Measurements from ENCODE around the gene TMEM51. TPM values are rescaled to one million over a fixed set of nuclear protein-coding genes. Genes with fewer than 3 reads are reported as not detected.

TMEM51 gene
- total RNA-seq, 1 donor from 2014 or later: 37.4 TPM

DNA sequence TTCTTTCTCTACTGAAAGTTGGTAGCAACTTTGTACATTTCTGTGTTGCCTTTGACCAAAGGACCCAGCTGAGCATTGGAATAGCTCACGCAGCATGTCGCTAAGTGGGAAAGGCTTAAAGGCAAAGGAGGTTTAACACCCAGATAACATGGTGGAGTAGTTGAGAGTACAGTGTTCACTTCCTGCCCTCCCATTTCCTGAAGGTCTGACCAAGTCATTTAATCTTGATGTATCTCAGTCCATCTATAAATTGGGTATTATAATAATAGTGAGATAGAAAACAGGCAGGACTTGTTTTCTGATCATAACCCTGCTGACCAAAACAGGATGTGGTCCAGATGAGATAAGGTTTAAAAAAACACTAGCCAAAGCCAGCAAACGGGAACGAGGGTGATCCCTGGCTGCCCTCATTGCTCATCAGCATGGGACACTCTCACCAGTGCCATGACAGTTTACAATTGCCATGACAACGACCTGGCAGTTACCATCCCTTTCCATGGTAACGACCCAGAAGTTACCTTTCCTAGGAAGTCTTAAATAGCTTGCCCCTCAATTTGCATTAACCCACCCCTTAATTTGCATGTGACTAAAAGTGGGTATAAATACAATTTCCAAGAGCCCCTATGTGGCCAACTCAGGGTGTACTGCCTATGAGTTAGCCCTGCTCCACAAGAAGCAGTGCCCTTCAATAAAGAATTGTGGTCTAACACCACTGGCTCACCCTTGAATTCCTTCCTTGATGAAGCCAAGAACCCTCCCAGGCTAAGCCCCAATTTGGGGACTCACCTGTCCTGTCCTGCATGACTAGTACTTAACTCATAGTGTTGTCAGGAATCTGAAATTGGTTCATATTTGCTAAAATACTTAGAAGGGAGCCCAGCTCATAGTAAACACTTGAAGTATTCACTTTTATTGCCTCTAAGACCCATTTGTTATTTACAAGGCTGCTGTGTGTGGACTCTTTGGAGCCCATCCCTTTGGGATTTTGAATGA, 65.0 kb downstream of the TMEM51 start:
- DNase-seq (ENCODE audit: low read depth): peak; percentile 79

DNA sequence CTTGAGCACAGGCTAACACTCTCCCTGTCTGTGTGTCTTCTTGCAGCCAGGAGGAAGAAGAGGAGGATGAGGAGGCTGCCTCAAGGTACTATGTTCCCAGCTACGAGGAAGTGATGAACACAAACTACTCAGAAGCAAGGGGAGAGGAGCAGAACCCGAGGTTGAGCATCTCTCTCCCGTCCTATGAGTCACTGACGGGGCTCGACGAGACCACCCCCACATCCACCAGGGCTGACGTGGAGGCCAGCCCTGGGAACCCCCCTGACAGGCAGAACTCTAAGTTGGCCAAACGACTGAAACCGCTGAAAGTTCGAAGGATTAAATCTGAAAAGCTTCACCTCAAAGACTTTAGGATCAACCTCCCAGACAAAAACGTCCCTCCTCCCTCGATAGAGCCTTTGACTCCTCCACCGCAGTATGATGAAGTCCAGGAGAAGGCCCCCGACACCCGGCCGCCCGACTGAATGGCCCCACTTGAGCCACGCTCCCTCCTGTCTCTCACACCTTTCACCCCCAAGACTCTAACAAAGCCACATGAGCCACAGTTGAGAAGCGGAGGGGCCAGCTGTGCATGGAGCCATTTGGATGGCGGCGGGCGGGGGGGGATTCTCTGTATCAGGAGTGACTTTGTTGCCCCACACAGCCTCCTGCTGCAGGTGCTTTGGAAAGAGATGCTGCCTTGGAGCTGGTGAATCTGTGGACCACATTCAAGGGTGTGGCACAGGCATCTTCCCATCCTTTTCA, 65.9 kb downstream of the TMEM51 start:
- DNase-seq (ENCODE audit: low read depth): no peak

DNA sequence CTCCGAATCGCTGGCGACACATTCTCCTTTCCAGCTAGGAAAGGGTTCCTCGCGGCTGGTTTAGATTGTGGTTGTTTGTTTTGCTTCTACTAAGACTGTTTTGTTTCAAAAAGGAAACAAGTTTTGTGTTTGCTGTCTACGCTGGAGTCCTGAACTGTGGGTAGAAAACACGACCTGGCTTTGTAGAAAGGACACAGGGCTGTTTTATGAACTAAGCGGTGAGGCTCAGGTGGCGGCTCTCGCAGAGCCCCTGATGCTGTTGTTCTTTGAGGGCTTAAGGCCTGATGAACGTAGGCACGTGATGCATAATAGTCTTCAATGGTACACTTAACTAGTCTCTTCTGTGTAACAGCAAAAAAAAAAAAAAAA, 66.5 kb downstream of the TMEM51 start:
- DNase-seq (ENCODE audit: low read depth): no peak

DNA sequence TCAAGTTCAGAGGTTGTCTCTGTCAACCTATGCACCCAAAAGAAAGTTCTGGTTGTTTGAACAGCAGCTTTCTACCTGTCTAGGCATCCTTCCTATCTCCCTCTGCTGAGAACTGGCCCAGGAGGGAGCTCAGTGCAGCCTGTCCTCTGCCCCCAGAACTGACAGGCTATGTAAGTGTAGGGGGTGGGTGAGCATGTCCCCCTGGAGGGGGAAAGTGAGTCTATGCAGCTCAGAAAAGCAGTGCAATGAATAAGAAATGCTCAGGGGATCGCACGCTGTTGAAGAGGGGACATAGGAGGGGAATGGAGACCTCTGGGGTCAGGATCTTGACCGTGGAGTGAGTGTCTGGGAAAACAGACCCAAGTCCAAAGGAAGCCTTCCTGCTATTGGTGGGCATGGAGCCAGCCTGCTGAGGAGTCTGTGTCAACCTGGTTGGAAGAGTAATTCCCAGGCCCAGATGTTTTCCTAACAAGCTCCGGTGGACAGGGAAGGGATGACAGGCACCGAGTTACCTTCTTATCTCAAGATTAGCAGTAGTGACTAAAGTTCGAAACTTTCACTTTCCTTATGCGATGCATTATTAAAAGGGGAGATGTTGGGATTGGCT, 67.4 kb downstream of the TMEM51 start:
- DNase-seq (ENCODE audit: low read depth): peak; percentile 24

DNA sequence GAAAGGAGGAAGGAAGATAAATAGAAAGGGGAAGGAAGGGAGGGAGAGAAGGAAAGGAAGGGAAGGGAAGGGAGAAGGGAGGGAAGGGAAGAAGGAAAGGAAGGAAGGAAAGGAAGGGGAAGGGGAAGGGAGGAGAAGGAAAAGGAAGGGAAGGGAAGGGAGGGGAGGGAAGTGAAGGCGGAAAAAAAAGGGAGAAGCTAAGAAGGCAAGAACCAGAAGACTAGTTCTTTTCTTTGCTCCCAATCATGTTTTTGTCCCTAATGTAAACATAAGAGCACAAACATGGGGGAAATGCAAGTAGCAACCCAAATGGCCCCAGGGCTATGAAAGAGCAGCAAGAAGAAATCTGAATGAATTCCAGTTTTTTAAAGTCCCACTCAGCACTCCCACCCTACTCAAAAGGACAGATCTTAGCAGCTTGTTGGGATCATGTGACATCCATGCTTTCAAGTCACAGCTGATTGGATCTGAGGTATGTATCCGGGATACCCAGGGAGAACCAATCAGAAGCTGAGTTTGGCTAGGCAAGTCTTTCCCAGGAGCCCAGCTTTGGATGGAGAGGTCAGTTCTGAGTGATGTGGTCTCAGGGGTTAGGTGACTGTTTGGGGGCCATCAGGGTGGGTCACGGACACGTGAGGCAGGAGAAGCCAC, 69.2 kb downstream of the TMEM51 start:
- DNase-seq (ENCODE audit: low read depth): peak; percentile 33

DNA sequence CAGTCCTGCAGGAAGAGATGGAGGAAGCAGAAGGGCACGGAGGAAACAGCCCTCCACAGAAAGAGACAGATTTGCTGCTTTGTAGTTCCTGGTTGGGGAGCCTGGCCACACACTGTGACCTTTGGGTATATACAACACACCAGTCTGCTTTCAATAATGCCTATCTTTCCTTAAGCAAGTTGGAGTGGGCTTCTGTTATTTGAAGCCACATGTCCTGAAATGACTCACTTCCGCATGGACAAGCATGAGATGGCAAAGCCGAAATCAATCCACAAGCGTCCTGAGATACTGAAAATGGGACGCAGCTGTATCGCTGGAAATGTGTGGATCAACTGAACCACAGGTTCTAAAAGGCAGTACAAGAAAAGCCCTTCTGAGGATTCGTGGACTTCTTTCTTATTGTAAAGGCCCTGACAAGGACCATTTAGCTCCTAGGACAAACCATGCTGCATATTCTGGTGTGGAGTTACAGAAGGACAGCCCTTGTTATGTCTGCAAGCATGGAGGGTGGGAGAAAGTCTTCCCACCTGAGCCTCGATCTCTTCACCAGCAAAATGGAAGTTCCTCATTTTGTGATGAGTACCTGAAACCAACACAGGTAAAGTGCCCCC, 70.8 kb downstream of the TMEM51 start:
- DNase-seq (ENCODE audit: low read depth): no peak

DNA sequence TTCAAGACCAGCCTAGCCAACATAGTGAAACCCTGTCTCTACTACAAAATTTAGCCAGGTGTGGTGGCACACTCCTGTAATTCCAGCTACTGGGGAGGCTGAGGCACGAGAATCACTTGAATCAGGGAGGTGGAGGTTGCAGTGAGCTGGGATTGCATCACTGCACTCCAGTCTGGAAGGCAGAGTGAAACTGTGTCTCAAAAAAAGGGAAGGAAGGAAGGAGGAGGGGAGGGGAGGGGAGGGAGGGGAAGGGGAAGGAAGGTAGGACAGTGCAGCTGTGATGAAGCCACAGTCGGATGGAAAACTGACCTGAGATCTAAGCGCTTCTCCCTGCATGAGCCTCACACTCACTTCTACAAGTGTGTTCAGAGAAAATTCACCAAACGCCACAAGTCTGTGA, 71.4 kb downstream of the TMEM51 start:
- no peak for DNase-seq (ENCODE audit: low read depth)

DNA sequence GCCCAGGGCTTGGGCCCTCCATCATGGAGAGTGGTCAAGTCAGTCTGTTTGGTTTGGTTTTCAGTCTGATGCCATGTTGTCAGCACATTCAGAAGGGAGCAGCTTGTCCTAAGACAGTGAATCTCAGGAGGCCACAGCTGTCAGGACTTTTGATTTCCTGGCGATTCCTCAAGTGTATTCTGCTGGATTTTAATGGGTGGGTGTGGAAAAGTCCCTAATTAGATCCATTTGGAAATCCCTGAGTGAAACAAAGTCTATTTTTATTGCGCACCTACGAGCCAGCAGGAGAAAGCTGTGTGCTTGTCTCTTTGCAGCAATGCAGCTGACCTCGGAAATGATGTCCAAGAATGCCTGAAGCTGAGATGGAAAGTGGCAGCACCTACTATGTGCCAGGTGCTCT, 71.9 kb downstream of the TMEM51 start:
- no peak for DNase-seq (ENCODE audit: low read depth)

DNA sequence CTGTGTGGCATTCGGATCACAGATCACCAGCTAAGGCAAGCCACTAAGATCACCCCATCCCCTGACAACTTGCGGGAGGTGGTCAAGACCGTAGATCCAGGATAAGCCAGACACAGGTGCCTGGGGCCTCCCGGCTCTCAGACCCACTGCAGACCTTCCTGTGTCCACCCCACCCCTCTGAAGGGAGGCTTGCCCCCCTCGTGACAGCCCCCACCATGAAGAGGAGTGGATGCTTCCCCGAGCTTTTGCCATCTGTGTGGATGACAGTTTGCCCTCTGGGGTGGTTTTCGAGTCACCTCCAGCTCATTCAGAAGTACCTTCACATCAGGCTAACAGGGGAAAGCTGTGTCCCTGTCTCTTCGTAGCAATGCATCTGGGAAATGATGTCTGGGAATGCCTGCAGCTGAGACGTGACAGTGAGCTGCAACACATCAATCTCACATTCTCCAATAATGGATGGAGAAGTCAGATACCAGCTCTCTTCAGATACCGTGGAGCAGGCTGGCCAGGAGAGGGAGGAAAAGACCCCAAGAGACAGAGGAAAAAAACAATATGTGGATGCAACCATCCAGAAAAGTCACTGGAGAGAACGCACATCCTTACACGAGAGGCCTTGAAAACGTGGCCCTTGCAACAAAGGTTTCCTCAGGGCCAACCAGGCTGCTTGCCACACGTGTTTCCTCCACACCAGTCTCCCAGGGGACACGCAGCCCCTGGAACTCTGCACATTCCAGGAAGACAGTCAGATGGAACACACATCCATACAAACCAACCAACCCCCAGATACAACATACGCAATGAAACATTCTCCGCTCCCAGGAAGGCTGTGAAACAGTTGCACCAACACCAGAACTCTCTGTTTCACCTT, 73.1 kb downstream of the TMEM51 start:
- DNase-seq (ENCODE audit: low read depth): no peak

DNA sequence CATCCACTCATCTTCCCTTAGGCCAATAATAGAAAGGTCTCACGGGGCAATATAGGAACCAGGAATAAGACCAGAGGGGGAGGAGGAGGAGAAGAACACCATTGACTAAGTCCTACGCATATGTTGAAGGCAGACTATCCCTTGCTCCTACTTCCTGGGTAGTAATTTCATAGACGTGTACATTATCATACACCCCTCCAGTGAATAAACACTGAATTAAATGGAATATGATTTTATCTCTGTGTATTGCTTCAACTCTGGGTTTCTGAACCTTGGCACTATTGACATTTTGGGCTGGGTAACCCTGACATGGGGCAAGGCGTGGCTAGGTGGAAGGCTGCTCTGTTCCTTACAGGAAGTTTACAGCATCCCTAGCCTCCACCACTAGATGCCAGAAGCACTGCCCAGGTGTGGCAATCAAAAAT, 76.2 kb downstream of the TMEM51 start:
- no peak for DNase-seq (ENCODE audit: low read depth)

DNA sequence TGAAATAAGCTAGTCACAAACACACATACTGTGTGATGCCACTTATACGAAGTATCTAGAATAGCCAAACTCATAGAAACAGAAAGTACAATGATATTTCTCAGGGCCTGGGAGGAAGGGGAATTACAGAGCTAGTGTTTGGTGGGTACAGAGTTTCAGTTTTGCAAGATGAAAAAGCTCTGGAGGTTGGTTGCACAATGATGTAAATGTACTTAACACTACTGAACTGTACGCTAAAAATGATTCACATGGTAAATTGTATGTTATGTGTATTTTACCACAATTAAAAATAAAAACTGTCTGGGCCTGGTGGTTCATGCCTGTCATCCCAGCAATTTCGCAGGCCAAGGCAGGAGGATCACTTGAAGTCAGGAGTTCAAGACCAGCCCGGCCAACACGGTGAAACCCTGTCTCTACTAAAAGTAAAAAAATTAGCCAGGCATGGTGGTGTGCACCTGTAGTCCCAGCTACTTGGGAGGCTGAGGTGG, 78.2 kb downstream of the TMEM51 start:
- DNase-seq (ENCODE audit: low read depth): no peak

DNA sequence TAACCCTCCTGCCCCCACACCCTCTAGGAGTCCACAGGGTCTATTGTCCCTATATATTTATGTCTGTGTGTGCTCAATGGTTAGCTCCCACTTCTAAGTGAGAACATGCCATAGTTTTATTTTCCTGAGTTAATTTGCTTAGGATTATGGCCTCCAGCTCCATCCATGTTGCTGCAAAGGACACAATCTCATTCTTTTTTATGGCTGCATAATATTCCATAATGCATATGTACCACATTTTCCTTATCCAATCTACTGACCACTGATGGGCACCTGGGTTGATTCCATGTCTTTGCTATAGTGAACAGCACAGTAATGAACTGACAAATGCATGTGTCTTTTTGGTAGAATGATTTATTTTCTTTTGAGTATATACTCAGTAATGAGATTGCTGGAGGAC, 80.1 kb downstream of the TMEM51 start:
- no peak for DNase-seq (ENCODE audit: low read depth)

DNA sequence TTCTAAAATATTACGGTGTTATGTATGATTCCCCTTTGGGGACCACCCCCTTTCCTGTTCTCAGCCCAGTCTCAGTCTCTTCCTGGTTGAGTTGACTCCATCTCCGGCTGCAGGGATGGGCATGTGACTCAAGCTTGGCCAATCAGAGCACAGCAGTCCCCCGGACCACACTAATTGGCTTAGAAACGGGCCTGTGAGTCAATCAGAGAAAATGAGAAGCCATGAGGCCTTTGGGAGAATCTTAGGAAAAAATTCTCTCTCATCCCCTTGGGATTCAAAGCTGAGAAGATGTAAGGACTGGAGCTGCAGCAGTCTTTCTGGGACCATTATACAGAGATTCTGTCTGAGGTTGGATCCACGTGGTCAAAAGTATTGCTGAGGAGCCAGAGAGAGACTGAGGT, 82.8 kb downstream of the TMEM51 start:
- no peak for DNase-seq (ENCODE audit: low read depth)

DNA sequence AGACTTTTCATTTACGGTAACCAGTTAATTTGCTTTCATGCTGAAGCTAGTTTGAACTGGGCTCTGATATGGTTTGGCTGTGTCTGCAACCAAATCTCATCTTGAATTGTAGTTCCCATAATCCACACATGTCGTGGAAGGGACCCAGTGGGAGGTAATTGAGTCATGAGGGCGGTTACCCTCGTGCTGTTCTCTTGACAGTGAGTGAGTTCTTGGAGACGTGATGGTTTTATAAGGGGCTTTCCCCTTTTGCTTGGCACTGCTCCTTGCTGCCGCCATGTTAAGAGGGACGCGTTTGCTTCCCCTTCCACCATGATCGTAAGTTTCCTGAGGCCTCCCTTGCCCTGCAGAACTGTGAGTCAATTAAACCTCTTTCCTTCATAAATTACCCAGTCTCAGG, 83.2 kb downstream of the TMEM51 start:
- no peak for DNase-seq (ENCODE audit: low read depth)

DNA sequence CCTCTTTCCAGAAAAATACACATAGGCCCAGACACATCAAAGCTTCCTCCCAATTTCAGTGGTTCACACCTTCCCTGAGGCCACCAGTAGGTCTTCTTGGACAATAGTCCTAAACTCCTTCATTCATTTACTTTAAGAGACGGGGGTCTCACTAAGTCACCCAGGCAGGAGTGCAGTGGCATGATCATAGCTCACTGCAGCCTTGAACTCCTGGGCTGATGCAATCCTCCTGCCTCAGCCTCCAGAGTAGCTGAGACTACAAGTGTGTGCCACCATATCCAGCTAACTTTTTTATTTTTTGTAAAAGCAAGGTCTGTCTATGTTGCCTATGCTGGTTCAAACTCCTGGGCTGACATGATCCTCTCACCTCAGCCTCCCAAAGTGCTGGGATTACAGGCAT, 85.2 kb downstream of the TMEM51 start:
- DNase-seq (ENCODE audit: low read depth): no peak

DNA sequence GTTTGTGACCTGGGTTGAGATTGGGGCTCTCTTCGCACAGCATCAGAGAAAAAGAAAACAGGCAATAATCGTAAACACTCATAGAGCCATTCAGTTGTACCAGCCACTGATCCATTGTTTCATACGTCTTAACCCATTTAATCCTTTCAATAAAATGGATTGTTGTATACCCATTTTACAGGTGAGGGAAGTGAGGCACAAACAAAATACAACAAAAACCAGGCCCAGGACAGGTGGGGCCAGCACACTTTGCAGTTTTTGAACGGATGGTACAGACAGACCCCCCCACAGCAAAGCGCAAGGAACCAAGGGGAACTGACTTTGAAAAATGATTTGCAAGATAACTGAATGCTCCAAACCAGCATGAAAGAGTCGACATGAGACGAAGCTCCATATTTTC, 89.2 kb downstream of the TMEM51 start:
- DNase-seq (ENCODE audit: low read depth): no peak

DNA sequence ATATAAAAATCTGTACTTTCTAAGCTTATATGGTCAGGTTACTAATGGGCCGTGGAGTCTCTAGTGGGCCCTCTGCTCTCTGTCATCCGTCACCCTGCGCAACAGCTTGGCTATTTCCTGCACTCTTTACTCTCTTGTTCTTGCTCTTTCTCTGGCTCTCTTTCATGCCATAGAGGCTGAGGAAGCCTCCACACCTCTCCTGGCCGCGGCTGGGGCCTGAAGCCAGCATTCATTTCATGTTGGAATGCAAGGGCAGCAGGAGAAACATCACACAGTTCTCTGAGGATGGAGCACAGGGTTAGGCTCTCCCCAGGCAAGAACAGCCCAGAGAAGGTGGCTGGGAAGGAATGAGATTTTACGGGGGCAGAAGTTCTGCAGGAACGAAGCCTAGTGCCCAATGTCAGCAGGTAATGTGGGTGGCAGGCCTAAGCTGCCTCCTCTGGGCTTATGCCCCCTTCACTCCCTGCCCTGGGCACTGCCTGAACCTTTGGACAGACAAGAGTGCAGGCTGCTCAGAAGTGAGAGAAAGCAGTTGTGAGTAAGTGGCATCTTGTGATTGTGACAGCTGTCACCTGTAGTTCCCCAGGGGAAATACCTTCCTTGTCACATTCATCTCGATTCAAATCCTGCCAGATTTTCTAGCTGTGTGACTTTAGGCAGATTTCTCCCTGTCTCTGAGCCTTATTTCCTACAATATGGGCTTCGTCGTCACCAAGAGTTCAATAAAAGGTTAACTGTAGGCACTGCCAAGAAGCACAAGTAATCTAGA, 89.9 kb downstream of the TMEM51 start:
- DNase-seq (ENCODE audit: low read depth): no peak

DNA sequence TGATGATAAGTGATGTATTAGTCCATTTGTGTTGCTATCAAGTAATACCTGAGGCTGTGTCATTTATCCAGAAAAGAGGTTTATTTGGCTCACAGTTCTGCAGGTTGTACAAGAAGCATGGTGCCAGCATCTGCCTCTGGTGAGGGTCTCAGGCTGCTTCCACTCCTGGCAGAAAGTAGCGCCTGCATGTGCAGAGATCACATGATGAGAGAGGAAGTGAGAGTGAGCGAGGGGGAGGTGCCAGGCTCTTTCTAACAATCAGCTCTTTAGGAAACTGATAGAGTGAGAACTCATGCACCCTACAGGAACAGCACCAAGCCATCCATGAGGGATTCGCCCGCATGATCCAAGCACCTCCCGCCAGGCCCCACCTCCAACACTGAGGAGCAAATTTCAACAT, 91.3 kb downstream of the TMEM51 start:
- no peak for DNase-seq (ENCODE audit: low read depth)

DNA sequence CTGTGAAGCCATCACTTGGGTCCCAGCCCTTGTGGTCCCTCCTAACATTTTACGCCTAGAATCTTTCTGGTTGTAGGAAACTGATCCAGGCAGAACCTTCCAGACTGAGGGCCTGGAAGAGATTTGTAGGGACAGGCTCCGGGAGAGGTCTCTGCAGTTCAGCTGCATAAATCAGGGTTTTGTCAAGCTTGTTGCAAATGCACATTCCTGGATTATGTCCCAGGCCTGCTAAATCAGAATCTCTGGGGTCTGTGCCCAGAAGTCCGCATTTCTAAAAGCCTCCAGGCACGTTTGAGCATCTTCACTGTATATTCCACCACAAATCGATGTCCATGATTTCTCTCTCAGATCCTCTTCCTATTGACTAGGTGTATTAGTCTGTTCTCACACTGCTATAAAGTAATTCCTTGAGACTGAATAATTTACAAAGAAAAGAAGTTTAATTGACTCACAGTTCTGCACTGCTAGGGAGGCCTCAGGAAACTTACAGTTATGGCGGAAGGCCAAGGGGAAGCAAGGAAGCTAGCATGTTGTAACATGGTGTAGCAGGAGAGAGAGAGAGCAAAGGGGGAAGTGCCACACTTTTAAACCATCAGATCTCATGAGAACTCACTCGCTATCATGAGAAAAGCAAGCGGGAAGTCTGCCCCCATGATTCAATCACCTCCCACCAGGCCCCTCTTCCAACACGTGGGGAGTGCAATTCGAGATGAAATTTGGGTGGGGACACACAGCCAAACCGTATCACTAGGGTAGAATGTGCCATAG, 92.2 kb downstream of the TMEM51 start:
- DNase-seq (ENCODE audit: low read depth): peak; percentile 23
